Stimulated activated CD8-positive, alpha-beta memory T cell treated with anti-CD3 and anti-CD28 coated beads, Interleukin-2, amount 100 ng/mL, for 1 hour (primary cell): Measurements from ENCODE around the gene TOX3.

Source experiments
- DNase-seq, 2 donors: peaks; one replicate each; pipeline ENCODE4 v3.0.0-alpha.2; 2020; ENCODE audit warnings: low read depth in 2 of 2

Gene TOX3

DNA sequence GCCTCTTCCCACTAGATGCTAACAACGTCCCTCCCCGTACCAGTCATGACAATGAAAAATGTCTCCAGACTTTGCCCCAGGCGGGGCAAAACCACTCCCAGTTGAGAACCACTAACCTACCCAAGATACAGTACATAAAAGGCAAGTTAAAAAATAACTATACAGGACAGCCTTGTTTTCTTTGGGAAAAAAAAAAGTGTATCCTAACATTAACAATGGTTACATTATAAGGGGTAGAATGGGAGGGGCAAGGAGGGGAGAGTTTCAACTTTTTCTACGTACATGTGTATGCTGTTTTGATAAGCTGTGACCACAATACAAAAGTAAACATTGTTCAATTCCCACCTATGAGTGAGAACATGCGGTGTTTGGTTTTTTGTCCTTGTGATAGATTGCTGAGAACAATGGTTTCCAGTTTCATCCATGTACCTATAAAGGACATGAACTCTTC, 94.9 kb downstream of the TOX3 start:
- no peak for DNase-seq

DNA sequence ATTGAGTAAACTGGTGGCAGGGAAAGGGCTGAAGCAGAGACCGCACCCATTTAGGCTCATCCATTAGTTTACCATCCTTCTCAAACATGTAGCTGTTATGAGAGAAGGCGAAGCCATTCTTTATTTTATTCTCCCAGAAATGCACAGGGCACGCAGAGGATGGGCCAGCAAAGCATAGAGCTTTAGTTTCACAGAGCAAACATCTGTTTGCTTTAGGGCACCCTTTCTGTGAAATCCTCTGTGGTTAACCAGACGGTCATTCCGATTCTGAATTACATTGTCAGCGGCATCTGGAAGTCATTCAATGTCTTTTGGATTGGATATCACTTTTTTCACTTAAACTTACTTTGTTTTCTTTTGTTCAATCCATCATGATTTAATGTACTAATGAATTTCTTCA, 96.0 kb downstream of the TOX3 start:
- no peak for DNase-seq

DNA sequence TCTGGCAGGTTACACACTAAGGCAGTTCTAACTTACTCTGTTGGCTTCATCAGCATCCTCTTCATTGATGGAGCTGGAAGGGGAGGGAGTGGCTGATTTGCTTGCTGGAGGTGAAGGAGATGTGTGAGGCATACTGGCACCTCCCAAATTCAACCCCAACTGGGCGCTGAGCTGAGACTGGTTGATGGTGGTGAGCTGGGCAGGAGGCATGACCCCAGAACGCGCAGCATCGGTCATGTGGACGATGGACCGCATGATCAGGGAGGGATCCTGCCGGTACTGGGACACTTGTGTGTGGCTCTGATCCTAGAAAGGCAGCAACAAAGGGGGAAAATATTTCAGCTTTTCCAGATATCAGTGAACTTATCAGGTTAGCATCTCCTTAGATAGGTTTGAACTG, 96.7 kb downstream of the TOX3 start:
- no peak for DNase-seq

DNA sequence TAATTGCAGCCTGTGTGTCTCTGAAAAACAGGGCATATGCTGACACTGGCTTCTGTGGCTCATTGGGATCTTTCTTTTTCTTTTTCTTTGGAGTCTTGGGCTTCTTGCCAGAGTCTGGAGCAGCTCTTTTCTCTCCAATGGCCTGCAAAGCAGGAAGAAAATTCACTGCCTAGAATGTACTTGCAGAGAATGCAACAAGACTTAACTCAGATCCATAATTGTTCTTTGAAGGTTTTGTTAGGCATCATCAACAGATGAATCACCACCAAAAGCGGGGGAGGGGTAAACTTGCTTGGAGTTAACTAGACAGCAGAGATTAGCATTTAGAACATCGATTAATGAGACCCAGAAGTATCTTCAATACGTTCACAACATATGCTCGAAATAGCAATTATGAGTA, 100.9 kb downstream of the TOX3 start:
- no peak for DNase-seq

DNA sequence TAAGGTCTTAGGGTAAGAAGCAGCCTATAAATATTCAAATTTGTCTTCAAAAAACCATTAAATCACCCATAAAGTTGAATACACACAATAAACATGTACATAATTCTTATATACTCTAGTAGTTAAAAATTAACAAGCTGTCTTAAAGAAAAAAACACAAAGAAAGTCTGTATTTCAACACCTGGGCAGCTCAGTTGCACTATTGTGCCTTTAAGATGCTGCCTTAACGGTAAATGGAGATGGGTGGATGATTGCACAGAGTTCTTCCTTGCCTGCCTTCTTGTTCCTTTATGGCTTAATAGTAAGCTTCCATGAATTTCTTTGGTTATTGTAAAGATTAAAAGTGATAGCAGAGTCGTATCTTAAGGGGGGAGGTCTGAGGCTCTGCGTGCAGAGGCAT, 105.1 kb downstream of the TOX3 start:
- no peak for DNase-seq

DNA sequence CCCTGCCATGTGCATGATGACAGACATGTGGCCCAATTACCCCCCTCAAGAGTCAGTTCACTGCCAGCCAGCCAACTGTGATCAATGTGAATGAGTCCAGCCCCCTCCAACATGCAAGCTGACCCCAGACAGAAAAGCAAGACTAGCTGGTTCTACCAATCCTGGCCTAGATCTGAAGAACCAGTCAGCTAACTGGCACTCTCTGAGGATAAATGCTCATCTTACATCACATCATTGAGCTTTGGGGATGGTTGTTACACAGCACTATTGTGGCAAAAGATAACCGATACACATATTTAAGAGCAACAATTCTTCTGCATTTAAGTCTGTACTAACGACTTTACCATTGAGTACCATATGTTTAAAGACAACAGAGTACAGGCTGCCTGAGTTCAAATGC, 106.7 kb downstream of the TOX3 start:
- no peak for DNase-seq

DNA sequence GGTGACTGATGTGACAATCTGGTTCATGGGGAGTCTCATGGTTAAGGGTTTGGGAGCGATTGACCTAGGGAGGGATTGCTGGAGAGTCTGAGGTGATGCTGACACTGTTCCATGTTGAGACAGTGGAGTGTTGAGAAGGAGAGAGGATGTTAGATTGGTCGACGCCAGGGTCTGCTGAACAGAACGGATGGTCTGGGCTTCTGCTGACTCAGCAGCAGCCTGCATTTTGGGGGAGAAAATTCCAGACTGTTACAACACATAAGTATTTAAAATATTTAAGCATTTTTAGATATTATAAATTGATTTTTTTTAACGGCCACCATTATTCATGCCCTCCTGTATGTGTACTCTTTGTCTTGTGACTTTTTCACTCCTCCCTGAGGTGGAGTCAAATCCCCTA, 107.2 kb downstream of the TOX3 start:
- DNase-seq = no peak

DNA sequence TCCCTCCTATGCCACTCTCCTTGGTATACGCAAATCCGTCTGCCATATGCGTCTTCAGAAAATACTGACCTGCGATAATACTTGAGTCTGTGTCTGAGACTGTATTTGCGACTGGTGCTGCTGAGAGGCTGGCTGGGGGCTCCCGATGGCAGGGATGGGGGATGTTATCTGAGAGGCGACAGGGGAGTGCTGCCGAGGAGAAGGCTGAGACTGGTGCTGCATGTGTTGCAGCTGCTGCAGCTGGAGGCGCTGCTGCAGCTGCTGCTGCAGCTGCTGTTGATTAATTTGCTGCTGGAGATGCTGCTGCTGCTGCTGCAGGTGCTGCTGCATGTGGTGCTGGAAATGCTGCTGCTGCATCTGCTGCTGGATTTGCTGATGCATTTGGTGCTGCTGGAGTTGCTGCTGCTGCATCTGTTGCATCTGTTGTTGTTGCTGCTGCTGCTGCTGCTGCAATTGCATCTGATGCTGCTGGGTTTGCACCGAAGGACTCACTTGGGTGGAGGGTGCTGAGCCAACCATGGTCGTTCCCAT, 107.7 kb downstream of the TOX3 start:
- DNase-seq = no peak

DNA sequence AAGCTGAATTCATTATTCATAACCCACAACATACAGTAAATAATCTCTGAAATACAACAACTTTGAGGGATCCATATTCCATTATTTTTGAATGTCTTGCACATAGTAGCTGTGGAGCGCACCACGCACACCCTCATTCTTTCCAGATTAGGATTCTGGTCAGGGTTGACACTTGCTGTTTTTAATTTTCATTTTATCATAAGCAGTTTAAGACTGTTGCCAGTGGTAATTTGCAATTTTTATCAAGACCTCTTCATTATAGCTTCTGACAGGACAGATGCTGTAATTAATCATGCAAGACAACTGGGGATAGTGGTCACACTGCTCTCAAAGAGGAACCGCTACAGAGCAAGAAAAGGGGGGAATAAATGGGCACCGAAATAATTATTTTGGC, 109.7 kb downstream of the TOX3 start:
- no peak for DNase-seq

DNA sequence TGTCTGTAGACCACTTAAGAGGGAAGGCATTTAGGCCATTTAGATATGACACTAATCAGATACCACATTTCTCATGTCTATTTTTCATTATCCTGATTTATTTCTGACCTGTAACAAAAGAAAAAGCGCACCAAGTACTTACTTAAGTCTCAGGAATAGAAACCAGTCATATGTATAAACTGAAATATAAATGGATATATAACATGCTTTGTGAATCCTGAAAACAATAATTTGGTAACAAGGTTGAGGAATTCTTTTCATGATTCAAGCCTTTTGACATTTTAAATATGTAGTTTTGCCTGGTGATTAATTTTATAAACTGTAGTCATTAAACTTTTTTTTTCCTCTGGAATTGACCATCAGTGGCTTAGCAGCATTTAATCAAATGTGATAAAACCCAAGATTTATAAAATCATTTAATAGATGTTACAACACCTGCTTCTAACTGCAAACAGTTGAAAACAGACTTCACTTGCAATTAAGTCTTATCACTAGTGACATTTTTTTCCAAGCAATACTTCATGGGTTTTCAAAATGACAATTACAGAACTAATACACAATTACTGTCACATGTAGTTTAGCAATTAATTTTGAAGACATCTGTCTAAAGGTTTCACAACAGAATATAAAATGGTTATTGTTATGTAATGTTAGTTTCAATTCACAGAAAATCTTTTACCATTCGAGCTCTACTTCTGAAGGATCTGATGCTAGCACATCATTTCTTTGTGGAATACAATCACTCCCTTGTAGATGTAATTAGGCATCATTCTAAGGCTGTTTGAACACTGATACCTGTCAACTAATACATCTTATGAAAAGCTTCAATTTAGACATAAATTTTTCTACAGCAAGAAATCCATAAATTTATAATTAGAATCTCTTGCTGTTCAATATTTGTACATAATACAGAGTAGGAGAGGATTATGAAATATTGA, 110.3 kb downstream of the TOX3 start:
- DNase-seq = no peak

DNA sequence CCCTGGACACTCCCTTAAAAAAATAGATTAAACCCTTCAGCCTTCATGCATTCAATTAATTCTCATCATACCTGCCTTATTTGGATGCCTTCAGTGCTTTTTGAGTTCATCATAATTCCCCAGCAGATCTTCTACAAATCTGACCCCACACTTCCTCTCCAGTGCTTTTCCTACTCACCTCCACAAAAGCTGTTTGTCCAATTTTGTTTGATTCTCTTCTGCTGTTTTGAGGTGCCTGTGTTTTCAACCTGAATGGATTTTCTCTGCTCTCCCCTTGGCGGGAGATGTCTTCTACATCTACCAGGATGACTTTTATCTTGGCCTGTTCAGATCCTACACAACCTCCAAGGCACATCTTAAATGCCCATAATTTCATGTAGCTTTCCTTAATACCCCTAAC, 112.7 kb downstream of the TOX3 start:
- DNase-seq = no peak

DNA sequence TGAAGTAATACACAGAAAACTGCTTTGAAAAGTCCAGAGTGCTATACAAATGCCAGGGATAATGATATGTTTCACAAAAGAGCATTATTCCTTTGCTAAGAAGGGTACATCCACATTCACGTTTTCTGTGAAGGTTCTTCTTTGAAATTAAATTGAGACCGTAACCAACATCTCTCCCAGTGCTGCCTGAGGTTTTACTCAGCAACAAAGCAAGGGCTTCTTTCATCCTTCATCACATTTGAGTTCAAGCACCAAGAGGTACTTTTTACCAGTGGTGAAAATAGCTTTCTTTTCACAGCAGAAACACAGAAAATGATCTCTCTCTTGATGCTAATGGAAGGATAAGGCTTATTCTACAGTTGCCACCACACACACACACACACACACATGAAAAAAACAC, 113.3 kb downstream of the TOX3 start:
- DNase-seq = no peak

DNA sequence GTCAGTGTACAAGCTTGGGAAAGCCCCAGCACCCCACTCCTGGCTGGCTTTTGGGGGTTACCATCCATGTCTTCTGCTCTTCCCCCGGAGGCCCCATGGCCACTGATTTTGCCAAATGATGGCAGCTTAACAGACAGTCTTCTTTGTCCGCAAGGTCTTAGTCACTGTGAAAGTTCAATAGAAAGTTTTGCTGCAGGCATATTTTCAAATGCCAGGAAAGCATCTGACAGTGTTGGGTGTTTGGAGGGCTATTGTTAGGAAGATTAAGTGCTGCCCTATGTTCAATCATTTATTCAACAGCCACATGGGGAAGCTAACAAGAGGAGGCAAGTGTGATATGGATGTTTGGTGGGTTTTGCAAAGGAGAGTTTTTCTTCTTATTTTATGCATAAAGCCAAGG, 122.4 kb downstream of the TOX3 start:
- DNase-seq = no peak

DNA sequence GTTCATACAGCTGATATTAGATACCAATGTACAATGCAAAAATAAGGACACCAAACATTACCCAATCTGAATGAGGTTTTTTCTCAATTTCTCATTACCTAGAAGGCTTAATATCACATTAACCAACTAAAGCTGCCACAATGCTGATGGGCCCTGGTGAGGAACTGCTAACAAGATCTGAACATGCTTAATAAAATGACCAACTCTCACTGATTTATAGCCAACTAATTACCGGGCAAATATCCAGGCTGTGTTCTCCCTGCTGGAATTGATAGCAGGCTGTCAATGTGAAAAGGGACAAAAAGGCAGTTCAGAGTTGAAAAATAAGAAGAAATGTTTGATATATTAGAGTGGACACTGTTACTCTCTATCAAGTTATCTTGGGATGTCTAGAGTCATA, 124.6 kb downstream of the TOX3 start:
- DNase-seq = no peak

DNA sequence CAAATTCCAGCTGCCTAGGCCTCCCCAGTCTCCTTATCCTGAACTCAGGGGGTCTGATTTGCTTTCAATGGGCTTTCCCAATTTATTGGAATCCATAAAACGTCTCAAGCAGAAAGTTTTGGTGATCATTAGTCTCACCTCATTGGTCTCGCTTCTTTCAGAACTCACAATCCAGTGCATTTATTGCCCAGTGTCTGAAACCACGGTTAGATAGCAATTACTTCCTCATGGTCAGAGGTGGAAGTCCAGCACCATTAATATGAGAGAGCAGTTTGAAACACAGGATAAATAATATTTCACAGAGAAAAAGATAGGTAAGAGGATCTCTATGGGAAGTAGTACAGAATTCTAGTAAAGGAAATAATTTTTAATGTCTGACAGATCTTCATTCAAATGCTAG, 128.7 kb downstream of the TOX3 start:
- DNase-seq = no peak

DNA sequence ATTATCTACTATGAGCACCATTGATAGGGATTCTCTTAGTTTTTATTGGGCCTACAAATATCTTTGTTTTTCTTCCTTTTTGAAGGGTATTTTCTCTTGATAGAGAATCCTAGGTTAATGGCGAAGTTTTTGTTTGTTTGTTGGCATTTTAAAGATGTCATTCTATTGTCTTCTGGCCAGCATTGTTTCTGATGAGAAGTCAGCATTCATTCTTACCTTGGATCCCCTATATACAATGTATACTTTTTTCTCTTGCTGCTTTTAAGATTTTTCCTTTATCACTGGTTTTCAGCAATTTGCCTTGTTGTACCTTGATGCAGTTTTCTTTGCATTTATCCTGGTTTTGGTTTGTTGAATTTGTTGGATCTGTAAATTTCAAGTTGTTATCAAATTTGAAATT, 130.1 kb downstream of the TOX3 start:
- DNase-seq = no peak

DNA sequence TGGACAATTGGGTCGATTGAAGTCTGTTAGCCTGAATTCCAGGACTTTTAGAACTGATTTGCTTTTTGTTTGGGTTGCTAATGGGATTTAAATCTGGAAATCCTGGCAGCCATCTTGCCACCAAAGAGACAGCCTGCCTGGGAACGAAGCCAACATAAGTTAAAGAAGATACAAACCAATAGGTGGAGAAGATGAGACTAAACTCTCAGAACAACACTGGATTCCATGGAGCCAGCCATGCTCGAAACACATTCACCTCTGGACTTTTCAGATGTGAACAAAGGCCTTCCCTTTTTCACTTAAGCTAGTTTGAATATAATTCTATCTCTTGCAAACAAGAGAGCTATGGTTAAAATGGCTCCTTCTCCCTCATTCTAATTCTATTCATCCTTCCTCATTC, 135.9 kb downstream of the TOX3 start:
- no peak for DNase-seq

DNA sequence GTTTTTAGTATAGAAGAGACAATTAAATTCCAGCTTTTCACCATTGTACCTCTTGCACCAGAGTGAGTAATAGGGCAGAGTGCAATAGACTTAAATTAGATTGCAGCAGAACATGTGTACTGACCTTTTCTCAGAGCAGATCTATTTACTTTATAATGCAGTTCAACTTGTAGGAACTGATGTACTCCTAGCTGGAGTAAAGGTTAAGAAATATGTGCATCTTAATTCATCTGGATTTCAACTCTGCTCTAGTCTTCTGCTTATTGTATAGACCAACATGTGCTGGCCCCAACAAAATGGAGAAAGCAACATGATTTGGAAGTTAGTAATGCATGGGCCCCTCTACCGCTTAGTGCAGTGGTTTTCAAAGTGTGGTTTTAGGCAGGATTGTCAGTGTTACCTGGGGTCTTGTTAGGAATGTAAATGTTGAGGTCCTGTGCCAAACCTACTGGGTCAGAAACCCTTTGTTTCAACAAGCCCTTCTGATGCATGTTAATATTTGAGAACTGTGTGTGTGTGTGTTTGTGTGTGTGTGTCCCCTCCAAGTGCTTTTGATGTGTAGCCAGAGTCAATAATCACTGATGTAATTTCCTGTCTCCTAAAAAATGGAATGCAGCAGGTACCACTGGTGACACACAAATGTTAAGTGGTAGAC, 138.6 kb downstream of the TOX3 start:
- DNase-seq = no peak

DNA sequence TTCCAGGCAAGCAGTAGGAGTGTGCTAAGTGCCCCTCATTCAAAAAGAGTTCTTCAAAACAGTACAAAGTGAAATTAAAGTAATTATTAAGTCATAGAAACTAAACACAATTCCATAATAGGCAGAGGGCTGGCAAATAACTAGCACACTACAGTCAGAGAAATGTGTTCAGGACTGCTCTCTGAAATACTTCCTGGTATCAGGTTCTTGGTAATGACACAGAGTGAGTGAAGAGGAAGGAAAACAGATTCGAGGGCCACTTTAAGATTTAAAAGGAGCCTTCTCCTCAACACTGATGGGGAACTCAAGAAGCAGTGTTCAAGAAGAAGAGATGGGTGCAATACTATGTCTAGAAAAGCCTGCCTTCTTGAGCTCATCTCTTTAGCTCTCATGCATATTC, 139.2 kb downstream of the TOX3 start:
- DNase-seq = no peak

DNA sequence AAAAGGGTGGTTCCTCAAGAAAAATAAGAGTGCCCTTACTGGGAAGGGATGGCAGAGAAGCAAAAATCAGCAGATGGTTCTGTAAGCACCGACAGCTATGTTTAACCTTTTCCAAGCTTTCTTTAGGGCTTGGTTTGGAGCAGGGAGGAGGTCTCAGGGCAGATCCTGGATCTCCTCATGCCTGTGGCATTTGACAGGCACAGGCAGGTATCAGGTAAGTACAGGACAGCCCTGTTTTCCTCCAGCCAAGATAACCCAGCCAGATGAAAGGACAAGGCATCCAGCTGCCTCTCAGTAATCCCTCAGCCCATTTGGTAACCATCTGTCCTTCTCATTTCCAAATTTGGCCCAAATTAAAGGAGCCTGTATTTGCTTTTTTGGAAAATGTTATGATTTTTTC, 141.5 kb downstream of the TOX3 start:
- no peak for DNase-seq

DNA sequence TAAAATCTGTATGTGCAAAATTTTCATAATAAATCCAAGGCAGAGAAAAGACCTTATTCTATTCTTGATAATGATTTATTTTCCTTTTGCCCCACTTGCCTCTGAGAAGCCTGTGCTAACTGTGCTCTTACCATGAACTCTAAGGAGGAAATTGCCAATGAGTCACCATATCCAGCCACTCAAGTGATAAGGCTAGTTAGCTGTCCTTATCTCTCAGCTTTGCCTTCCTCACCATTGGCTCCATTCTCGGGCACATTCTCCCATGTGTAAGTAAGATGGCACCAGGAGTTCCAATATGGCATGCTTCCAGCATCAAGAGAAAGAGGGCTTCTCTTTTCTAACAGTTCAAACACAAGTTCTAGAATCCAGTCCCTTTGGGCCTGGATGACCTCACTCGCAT, 142.4 kb downstream of the TOX3 start:
- DNase-seq = no peak

DNA sequence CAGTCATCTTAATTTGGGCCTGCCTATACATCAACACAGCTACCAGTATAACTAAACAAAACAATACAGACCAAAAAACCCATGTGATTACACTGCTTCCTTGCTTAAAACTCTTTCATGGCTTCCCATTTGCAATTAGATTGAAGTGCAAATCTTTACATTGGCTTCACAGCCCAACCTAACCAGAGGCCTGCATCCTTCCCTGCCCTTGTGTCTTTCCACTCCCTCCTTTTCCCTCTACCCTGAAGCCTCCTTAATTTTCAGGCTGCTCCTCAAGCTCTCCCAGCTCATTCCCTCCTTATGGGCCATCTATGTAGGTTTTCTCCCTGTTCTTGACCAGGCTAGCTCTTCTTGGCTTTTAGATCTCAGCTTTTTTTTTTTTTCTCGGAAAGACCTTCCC, 147.8 kb downstream of the TOX3 start:
- no peak for DNase-seq

DNA sequence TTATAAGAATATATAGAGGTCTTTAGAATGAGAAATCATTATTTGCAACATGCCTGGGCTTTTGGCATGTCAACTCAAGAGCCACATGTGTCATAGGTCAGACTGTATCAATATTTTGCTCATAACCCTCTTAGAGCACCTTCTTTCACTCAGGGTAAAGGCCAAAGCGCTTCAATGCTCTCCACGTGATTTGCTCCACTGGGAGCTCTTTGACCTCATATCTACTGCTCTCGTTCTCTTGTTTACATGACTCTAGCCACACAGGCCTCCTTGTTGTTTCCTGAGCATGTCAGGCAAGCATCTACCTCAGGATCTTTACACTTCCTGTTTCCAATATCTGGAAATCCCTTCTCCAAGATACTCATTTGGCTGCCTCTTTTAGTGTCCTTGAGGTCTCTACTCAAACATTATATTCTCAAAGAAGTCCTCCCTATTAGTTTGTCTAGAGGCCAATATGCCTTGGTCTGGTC, 148.4 kb downstream of the TOX3 start:
- DNase-seq = no peak
